Activated CD4-positive, alpha-beta T cell treated with anti-CD3 and anti-CD28 coated beads, Interleukin-2, Interleukin-6, amounts not matched to agents 100 ng/mL and 50 ng/mL, durations not matched to agents 16 hours and 8 hours (primary cell): ENCODE measurements around the gene GRB10.
A peak's percentile ranks its signal among the peaks of the same experiment; 100 is the strongest.

Experiments
- DNase-seq: peaks from one replicate; pipeline ENCODE4 v3.0.0-alpha.2; 2020

GRB10 gene

DNA sequence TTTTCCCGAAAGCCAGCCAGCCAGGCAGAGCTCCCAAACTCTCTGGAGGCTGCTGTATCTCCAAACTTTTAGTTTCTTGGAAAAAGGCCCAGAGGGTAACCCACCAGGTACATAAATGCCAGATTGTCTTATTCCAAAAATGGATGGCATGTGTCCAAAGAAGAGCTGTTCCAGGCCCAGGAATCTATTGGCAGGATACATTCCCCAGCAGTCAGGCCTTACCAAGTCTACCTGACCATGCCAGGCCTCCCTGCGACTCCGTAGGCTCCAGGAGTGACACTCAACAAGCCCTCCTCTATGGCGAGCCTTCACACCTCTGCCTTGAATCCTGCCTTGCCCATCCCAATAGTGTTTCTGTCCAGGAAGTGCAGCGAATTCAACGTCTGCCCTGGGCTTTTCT, 95.6 kb downstream of the GRB10 start:
- DNase-seq, result no peak

DNA sequence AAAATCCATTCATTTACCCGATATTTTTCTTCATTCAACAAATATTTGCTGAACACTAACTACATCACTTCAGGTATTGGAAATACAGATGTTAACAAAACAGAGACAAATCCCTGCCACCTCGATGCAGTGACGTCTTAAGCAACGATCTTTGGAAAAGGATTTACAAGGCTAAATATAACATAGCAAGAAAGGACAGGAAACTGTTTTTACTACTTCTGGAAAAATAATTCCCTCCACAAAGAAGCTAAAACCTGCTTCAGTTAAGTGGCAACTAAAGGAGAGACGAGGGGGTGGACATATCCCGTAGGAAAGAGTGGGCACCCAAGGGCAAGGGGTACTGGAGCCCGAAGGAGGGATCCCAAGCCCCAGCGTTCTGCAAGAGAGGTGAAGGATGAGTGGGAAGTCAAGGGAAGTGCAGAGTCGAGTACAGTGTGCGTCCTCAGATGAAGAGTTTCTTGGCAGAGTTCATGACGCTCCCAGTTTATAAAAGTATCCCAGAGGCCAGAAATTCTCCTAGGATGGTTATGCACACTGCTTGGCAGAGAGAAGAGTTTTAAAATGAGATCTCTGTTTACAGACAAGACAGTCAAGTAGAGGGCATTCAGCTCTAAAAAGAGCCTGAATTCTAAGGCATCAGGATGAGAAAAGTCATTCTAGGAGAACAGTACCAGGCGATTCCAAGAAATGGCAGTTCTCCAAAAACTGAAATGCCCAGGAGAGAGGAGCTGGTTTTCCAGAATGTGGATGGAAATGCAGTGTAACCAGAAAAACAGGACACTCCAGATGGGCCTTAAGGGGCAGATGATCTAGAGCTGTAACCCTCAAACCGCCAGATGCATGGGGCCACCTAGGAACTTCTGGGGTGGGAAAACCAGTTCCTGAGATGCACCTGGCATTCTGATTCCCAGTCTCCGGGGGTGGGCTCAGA, 97.3 kb downstream of the GRB10 start:
- no peak for DNase-seq

DNA sequence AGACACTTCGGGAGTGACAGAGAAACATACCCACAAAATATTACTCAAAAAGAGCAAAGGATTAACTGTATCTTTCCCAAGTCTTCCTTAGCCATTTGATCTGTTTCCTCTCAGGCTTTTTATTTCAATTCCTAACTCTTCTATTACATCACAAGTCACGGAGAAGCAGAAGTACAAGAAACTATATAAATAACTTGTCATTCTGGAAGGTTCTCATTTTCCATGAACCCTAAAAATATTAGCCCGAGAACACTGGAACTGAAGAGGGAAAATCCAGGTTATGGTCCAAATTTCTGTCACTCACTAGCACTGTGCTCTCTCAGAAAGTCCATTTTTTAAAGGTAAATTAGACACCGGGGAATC, 98.0 kb downstream of the GRB10 start:
- no peak for DNase-seq

DNA sequence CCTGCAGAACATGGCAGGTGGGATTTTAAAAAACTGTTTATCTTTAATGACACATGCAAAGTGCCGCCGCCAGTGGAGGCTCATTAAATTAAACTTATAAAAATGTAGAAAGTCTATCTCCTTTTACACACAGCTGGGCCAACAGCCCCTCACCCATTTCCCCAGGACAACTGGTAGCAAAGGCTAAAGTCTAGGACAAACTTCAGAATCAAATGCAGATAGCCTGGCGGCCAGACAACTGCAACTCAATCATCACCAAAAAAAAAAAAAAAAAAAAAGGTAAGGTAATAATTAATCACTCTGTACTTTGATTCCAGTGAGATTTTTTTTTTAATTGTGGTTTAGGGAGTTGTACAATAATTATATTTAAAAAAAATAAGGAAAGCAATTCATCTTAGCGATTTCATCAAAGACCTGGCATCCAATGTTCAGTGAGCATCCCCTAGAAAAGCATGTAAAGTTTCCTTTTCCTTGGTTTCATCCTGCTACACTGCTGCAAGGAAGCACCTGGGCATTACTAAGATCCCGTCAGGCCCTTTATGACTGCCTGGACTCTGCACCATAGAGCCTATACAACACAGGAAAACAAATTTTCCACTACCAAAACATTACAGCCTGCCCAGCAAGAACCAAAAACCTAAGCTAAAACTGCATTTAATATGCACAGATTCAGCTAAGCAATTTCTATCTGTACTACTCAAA, 98.5 kb downstream of the GRB10 start:
- no peak for DNase-seq

DNA sequence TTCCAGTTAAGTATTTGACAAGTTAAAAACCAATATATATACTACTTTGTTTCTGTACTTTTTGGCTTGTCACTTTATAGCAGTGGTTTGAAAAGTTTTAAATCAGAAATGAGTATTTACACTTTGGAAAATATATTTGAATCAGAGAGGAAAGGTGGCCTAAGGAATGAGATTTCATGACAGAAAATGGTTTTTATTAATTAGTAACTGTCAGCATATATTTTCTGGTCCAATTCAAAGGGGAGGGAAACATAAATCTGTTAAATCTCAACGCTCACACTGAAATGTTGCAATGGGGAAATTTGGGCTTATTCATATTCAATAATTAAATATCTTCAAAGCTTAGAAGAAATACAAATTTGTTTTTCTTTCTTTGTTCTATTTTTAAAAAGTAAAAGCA, 100.1 kb downstream of the GRB10 start:
- no peak for DNase-seq

DNA sequence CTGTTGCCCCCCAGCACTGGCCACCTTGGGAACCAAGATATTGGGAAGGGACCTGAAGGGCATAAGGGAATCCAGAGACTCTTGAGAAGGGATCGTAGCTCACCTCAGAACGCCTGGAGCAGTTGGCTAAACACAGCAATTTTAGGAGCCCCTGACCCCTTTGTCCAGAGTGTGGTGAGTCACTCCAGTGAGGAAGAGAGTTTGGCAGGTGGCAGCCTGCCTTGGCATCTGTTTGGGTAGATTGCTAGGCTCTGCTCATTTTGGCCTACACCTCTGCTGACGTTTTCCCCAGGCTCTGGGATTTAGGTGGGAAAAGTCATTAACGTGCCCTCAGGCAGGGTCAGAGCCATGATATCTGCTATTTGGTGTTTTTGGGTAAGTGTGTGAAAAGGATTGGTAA, 100.6 kb downstream of the GRB10 start:
- DNase-seq, result no peak

DNA sequence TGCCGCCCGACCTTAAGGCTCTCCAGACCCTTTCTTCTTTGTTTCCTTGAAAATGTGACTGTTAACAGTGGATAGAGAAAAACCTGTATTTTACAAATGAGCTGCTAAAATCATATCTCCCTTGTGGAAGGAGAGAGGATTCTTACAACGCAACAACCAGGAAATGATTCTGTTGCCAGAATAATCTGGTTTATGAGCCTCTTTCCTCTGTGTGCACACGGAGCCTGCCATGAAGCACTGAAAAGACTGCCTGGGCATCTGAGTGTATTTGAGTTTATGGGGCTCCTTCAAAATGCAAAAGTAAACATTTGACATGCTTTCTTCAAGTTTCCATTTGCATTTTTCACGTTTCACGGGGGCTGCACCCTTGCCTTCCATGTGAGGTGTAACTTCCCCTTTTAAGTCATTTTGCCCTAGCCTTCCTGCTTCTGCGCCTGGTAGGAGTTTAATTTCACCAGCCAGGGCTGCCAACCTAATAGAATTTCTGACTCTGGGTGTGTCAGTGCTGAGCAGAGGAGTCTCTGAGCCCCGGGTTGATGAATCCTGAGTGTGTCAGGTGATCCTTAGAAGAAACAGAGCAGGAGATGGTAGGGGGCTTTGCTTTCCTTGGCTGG, 101.2 kb downstream of the GRB10 start:
- no peak for DNase-seq

DNA sequence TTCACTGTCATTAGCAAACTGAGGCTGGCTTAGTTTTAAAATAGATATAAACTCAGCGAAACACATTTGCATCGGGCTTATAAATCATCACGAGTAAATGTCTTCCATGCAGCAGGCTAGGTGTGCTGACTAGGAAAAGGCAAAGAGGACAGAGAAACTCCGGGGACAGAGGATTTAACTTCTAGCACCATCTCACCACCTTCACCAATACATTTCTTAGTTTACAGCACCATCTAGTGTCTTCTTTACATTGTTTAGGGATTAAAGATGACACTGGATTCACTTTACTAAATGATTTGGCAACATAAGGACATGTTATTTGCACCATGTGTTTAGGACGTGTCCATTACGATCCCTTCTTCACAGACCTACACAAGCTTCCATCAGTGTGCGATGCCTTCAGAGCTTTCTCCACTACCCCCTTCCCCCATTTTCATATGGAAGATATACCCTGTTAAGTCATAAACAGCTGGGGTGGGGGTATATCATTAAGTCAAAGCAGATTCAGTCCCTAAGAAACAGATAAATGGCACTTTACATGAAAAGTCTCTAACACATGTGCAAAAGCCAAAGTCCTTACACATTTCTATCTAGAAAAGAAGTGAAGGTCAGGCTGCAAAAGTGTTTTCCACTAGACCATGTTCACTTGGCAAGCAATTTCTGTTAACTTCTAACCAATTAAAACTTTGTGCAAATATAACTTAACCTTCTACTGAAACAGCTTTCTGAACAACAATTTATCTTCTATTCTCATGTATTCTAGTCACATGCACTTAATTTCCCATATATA, 103.3 kb downstream of the GRB10 start:
- DNase-seq, result peak; percentile 62

DNA sequence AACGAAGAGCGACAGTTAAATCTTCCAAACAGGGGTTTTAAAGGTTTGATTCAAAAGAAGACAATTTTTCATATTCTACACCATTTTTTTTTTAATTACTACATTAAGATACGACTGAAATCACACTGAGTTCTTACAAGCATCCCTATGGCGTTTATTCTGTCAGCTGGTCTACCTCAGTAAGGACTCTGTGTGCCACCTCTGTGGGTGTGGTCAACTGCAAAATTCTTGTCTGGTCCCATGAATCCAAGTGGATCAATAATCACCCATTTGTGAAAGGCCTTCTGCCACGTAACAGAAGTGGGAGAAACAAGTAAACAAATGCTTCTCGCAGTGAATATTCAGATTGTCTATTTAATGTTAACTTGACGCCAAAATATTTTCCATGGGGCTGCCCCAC, 104.1 kb downstream of the GRB10 start:
- no peak for DNase-seq

DNA sequence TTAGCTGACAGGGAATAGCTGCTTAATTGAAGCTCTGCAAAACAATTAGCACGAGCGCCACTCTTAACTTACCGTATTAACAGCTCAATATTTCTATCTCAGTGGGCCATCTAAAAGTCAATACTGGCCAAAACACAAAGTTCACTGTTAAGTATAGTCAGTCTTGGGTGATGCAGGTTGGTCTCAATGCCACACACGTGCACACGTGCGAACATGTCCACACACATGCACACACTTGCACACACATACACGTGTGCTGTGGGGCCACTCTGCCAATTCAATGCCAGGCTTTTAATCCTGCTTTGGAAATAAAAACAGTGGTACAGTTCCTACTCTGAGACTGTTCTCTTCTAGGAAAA, 105.1 kb downstream of the GRB10 start:
- DNase-seq, result no peak

DNA sequence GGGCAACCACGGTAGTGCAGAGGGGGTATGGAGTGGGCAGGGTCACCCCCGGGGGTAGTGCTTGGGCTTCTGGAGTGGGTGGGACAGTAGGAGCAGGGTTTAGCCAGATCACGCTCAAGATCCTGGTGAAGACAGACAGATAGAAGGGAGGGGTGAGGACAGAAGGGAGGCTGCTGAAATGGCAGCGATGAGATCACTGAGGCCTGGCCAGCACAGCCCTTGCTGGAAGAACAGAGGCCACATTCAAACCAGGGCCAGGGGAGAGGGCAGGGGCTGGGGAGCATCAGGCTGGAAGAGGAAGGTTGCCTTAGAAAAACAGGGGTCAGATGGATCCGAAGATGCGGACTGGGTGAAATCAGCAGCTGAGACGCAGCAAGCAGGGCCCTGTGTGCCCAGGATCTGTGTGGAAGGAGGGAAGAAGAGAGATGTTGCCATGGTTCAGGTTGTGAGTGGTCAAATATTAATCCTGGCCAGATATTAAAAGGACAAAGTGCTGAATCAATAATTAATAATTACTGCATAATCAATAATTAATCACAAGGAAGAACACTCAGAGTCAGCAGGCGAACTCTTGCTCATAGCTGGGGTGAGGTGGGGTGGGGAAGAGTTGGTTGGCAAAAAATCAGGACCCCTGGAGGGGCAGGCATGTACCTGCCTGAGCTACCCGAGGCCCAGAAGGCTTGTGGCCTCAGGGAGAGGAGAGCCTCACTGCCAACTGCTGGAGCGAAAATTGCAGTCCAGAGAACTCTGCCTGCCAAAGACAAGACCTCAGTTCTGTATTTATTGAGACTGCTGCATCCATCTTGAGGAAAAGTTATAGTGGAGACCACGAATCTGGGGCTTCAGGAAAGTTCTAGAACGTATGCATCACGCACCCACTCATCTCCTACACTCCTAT, 105.7 kb downstream of the GRB10 start:
- DNase-seq, result no peak

DNA sequence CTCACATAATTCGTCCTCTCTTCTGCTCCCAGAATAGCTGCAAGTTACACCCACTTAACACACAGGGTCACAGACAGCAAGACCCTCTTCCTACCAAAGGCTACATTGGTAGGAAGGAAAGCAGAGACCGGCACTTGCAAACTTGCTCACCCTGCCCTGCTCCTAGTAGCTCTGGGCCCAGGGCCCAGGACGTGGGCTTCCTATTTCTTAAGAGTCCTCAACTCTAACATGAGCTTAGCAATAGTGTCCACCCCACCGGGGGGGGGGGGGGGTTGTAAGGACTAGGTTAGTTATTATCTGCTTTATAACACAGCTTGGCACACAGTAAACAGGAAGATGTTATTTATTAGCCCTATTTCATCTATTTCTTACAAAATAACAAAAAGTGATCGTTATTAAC, 106.6 kb downstream of the GRB10 start:
- DNase-seq, result no peak

DNA sequence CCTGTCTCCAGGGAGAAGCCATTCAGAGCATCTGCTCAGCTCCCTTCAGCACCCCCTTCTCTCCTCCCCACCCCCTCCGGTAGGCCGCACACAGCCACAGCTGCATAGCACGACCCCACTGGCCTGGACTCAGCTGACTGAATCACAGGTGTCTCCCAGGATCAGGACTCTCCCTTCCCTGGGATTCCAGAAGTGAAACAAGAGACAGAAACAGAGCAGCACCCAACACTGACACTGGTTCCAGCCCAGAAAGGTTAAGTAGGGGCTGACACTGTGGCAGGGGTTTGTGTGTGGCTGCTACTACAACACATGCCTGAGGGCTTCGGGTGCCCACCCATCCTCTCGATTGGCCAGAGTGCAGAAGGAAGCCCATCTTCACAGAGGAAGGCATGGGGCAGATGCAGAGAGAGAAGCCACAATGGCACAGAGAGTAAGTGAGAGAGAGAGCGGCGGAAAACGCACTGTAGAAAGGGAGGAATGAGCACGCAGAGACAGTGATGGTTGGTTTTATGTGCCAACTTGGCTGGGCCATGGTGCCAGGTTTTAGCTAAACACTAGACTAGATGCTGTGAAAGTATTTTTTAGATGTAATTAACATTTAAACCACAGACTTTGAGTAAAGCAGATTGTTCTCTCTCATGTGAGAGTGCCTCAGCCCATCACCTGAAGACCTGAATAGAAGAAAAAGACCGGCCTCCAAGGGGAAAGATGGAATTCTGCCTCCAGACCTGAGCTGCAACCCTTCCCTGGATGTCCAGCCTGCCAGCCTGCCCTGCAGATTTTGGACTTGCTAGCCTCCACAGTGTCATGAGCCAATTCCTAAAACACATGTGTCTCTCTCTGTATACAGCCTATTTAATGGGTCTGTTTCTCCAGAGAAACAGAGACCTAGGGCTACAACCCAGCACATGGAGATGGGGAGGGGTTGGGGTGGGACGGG, 107.5 kb downstream of the GRB10 start:
- DNase-seq, result no peak

DNA sequence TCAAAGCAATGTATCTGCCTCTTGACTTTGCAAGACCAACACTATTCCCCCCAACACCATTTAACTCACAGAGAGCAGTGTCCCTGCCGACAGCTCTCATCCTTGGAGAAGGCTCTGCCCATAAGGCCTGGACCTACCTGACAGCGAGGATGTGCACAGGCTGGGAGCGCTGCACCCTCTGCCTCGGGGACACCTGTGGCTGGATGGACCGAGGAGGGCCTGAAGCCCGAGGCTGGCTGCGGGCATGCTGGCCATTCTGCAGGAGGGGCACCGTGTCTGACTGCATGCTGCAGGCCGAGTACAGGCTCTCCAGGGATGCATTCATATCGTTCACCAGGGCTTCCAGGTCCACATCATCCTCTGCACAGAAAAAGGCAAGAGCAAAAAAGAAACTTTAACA, 108.4 kb downstream of the GRB10 start:
- no peak for DNase-seq

DNA sequence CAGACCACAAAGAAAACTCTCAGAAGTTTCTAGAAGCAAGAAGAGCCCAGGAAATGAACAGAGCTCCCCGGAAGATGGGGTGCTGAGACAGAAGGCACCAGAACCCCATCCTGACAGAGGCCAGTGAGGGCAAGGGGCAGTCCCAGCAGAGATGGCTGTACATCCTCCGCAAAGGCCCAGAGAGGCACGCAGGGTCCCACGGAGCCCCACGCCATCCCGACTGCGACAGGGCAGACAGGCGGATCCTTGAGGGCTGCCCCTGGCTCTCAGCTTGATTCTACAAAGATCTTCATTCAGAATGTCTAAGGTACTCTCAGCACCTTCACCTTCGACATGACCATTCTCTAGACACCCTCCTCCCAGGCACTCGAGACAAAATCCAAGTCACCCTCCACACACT, 109.6 kb downstream of the GRB10 start:
- DNase-seq, result no peak

DNA sequence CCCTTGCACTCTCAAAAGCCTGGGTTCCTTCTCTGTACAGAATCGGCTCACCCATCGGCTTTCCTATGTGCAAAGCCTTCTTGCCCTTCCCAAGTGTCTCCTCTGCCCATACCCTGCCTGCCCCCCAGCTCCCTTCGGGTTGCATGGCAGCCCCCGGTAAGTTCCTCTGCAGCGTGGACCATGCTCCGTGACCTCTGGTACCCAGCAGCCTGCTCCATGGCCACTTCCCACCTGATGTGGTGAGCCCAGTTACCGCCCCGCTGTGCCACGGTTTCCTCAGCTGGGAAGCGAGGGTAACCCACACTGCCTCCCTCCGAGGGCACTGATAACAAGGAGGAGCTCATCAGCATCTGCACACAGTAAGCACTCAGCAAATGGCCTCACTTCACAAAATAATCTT, 110.7 kb downstream of the GRB10 start:
- no peak for DNase-seq

DNA sequence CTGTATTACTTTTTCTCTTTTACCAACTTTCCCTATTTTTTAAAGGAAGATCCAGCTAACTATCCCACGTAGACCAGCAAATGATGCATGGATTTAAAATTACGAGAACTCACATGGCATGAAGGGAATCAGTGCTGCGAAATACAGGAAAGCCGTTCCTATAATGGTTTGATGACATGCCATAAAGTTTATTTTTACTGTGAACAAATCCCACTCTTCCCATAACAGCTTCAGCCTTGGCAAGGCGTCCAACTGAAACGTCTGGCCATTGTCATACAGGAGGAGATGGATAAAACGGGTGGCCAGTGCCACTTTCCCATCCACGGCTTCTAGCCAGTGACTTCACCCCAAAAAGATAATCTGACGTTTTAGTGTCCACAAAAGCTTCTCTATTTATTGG, 111.3 kb downstream of the GRB10 start:
- no peak for DNase-seq

DNA sequence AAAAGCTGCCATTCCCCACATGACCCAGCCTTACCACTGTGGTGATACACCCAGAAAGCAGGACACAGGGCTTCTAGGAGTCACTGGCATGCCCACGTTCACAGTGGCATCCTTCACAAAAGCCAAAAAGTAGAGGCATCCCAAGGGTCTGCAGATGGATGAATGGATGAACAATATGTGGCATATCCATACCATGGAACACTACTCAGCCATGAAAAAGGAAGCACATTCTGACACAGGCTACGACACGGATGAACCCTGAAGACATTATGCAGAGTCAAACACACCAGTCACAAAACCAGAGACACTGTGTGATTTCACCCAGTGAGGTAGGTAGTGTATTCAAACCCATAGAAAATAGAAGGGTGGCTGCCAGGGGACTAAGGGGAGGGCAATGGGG, 112.8 kb downstream of the GRB10 start:
- no peak for DNase-seq

DNA sequence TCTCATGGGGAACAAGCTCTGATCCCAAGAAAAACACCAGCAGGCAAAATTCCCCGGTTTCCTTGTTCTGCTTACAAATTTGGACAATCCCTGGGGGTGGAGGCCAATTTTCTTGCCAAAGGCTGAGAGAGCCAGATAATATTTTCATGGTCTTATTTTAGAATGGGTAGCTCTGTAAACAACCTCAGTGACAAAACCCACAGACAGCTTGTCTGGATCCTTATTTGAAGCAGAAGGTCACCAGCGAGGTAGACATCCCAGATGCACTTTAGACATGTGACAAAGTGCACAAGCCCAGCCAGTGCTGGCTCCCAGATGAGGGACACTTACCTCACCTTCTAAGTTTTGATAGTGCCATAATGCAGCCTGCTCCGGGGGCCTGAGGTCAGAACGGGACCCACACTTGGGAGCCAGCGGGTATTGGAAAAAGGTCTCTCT, 114.9 kb downstream of the GRB10 start:
- DNase-seq, result no peak

DNA sequence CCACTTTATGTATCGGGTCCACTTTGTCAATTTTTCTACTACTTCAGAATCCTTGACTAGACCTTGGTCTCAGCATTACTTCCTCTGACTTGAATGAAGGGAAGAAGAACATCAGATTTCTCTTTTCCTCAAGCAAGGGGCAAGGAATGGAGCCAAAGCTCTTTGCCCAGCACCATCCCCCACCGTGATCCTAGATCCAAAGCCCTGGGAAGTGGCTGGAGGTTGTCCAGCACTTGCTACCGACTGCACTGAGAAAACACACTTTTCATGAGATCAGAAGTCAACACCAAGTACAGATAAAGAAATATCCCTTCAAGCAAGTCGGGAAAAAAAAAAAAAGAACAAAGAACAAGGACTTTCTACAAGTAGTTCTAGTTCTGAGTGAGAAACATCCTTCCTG, 115.4 kb downstream of the GRB10 start:
- DNase-seq, result no peak

DNA sequence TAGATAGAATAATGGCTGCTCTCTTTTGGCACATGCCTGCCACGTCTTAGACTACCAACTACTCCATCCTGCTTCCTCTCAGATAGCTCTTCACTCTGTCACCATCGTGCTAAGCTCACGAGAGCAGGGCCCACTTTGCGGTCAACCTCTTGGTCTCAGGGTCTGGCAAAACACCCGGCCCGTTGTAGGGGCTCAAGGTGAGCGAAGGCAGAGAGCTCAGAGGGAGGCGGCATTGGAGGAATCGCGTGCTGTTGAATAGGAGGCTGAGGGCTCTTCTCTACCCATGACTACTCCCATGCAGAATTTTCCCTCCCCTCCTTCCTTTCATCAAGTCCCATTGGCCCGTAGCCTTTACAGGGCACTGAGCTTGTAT, 116.6 kb downstream of the GRB10 start:
- no peak for DNase-seq
